ENCODE results near the gene TGFBI.

TGFBI gene

DNA sequence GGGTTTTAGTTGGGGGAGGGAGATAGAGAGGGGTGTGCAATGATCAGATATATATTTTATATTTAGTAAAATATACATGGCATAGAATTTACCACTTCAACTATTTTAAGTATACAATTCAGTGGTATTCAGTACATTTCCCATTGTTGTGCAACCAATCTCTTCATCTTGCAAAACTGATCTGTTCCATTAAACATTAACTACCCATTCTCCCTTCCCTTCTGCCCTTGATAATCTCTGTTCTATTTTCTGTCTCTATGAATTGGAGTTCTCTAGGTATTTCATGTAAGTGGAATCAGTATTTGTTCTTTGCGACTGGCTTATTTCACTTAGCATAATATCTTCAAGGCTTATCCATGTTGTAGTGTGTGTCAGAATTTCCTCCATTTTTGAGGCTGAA is 38.6 kb downstream of the TGFBI start:
- DNase-seq, result no peak
- POLR2A ChIA-PET, result no interaction called here

DNA sequence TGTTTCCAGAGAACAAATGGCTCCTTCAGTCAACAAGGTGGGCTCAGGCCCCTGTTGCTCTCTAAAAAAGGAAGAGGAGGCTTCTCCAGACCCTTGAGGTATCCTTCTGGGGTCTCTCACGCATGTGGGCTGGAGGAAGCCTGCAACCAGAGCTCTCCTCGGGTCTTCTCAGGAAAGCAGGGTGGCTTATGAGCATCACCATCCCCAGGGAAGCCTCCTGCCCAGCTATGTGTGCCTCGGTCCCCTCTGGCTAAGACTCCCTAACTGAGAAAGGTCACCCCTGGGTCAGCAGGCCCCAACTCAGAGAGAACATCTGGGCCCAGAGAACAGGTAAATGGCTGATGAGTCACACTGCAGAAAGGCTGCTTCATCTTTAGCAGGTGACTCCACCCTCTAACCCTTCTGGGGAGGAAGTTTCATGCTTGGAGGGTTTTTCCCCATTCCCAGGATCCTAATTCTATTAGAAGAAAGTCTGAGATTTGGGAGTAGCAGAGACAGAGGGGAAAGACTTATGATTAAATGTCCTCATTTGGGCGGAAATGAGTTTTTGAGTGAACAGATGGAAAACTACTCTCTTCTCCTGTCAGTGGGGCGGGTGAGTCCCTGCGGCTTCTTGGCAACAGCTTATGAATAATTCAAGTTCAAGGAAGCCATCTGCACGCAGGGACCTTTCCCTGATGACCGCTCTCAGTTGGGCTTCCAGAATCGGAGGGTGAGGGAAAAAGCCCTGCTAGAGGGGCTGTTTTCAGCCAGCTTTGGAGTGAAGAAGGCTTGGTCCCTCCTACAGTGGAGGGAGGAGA is 41.9 kb downstream of the TGFBI start:
- Histone ChIP-seq H3K4me1 (ENCODE audit: control extremely low read depth in 1 of 4, control insufficient read depth in 4 of 4, insufficient read depth in 4 of 4, low read length in 3 of 4) (no peaks in the 10 kb centered on the region), H3K27me3 (replicated peaks in 2 of 5; ENCODE audit: control insufficient read depth in 4 of 5, insufficient read depth in 5 of 5, low read length in 4 of 5) (peaks cover 0 to 14% (median 2%) of the 10 kb centered on the region in 5 experiments), H3K36me3 (ENCODE audit: control insufficient read depth in 4 of 4, insufficient read depth in 4 of 4, low read length in 3 of 4) (no peaks in the 10 kb centered on the region), H3K27ac (ENCODE audit: insufficient read depth in 1 of 2, low read depth in 1 of 2, low read length in 2 of 2, poor library complexity in 1 of 2, severe bottlenecking in 2 of 2) (no peak overlapping the region), H3K4me3 (ENCODE audit: control insufficient read depth in 1 of 7, extremely low read depth in 1 of 7, insufficient read depth in 4 of 7, low read depth in 2 of 7, low read length in 6 of 7) (no peak overlapping the region), H3K9me3 (ENCODE audit: control extremely low read depth in 1 of 5, control insufficient read depth in 4 of 5, insufficient read depth in 2 of 5, low read depth in 1 of 5, low read length in 4 of 5) (peaks cover 0 to 3% (median 0%) of the 10 kb centered on the region in 5 experiments)
- CTCF ChIA-PET, result interaction anchor here (1.0 to 1.5 kb wide), 2 partner anchors 7 to 58 kb away, joined by 3 to 4 read pairs; no protein-coding TSS in a partner anchor
- POLR2A ChIA-PET, result no interaction called here
- no peak for DNase-seq
- WGBS (ENCODE audit: insufficient coverage), result 100% methylated on average over 7 of the region's 9 CpGs

More for the DNA sequence above, 38.6 kb downstream of the TGFBI start:
- CTCF ChIA-PET, result interaction anchor here (1.0 kb wide), 1 partner anchor 125 kb away, joined by 3 read pairs; no protein-coding TSS in a partner anchor
- no peak overlapping the region for H3K4me3 ChIP-seq (ENCODE audit: control insufficient read depth in 1 of 7, extremely low read depth in 1 of 7, insufficient read depth in 4 of 7, low read depth in 2 of 7, low read length in 6 of 7)
- no peaks in the 10 kb centered on the region for H3K4me1 ChIP-seq (ENCODE audit: control extremely low read depth in 1 of 4, control insufficient read depth in 4 of 4, insufficient read depth in 4 of 4, low read length in 3 of 4)
- peaks cover 0 to 3% (median 0%) of the 10 kb centered on the region in 5 experiments for H3K9me3 ChIP-seq (ENCODE audit: control extremely low read depth in 1 of 5, control insufficient read depth in 4 of 5, insufficient read depth in 2 of 5, low read depth in 1 of 5, low read length in 4 of 5)
- H3K27ac ChIP-seq (ENCODE audit: insufficient read depth in 1 of 2, low read depth in 1 of 2, low read length in 2 of 2, poor library complexity in 1 of 2, severe bottlenecking in 2 of 2), result no peak overlapping the region
- peaks cover 0 to 10% (median 2%) of the 10 kb centered on the region in 5 experiments for H3K27me3 ChIP-seq (replicated peaks in 2 of 5; ENCODE audit: control insufficient read depth in 4 of 5, insufficient read depth in 5 of 5, low read length in 4 of 5)
- H3K36me3 ChIP-seq (ENCODE audit: control insufficient read depth in 4 of 4, insufficient read depth in 4 of 4, low read length in 3 of 4), result no peaks in the 10 kb centered on the region
- no CpG with 5 or more reads among the region's 1 CpG for WGBS (ENCODE audit: insufficient coverage)

DNA sequence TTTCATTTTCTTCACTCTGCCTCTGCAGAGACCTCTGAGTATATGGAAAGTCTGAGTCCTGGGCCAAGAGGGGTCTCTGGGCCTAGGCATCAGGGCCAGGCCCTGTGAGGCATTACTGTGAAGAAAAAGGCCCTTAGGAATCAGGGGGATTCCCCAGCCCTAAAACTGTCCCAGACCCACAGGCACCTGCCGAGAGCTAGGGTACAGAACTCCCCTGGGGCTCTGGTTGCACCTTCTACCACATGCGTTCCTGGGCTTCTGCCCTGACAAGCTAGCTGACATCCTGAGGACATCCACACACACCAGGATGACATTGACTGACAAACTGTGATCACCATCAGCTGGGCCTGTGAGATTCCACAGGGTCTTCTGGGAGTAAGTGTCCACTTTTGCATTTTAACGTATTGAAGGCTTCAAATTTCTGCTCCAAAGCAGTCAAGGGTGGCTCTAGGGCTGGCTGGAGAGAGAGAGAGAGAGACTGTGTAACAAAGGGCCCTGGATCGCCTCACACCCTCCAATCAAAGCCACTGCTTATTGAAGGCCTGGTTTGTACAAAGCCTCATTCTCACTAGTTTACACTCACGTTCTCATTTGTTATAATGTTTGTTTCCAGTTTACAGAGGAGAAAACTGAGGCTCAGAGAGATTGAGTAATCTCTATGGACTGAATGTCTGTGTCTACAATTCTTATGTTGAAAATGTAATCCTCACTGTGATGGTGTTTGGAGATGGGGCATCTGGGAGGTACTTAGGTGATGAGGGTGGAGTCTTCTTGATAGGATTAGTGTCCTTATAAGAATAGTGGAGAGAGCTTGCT is 45.1 kb downstream of the TGFBI start:
- POLR2A ChIA-PET, result no interaction called here
- CTCF ChIA-PET, result interaction anchor here (0.6 to 1.4 kb wide), 4 partner anchors 11 to 129 kb away, joined by 3 to 5 read pairs (median 4); no protein-coding TSS in a partner anchor

DNA sequence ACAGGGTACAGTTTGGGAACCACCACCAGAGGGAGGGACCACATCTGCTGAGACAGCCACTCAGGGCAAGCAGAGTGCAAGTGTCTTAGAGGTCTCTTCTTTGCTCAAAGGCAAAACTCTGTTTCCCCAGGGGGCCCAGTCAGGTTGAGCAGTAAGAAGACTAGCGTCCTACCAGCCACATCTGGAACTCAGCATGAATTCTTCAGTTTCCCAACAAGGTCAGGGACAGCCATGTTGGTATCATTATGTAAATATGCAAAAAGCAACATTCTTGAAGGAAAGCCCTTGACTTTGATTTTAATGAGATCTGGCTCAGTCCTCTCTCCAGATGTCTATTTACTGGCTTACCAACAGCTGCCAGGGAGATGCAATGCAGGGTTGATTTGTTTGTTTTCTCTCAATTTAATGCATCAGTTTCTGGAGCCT is 46.7 kb downstream of the TGFBI start:
- H3K9me3 ChIP-seq (ENCODE audit: control extremely low read depth in 1 of 5, control insufficient read depth in 4 of 5, insufficient read depth in 2 of 5, low read depth in 1 of 5, low read length in 4 of 5), result no peaks in the 10 kb centered on the region
- H3K4me3 ChIP-seq (ENCODE audit: control insufficient read depth in 1 of 7, extremely low read depth in 1 of 7, insufficient read depth in 4 of 7, low read depth in 2 of 7, low read length in 6 of 7), result no peak overlapping the region
- DNase-seq, result no peak
- H3K27ac ChIP-seq (ENCODE audit: insufficient read depth in 1 of 2, low read depth in 1 of 2, low read length in 2 of 2, poor library complexity in 1 of 2, severe bottlenecking in 2 of 2), result no peak overlapping the region
- ChIA-PET POLR2A (no interaction called here), CTCF (interaction anchor here (0.9 to 3.4 kb wide), 6 partner anchors 9 to 130 kb away, joined by 3 to 20 read pairs (median 4); no protein-coding TSS in a partner anchor)
- peaks cover 0 to 11% (median 4%) of the 10 kb centered on the region in 4 experiments for H3K4me1 ChIP-seq (ENCODE audit: control extremely low read depth in 1 of 4, control insufficient read depth in 4 of 4, insufficient read depth in 4 of 4, low read length in 3 of 4)
- WGBS (ENCODE audit: insufficient coverage), result 100% methylated on average over 1 of the region's 1 CpG
- peaks cover 4 to 43% (median 42%) of the 10 kb centered on the region in 5 experiments for H3K27me3 ChIP-seq (replicated peaks in 2 of 5; ENCODE audit: control insufficient read depth in 4 of 5, insufficient read depth in 5 of 5, low read length in 4 of 5)
- H3K36me3 ChIP-seq (ENCODE audit: control insufficient read depth in 4 of 4, insufficient read depth in 4 of 4, low read length in 3 of 4), result no peaks in the 10 kb centered on the region

More for the DNA sequence above, 45.1 kb downstream of the TGFBI start:
- H3K27me3 ChIP-seq (replicated peaks in 2 of 5; ENCODE audit: control insufficient read depth in 4 of 5, insufficient read depth in 5 of 5, low read length in 4 of 5), result peaks cover 0 to 33% (median 28%) of the 10 kb centered on the region in 5 experiments
- H3K9me3 ChIP-seq (ENCODE audit: control extremely low read depth in 1 of 5, control insufficient read depth in 4 of 5, insufficient read depth in 2 of 5, low read depth in 1 of 5, low read length in 4 of 5), result no peaks in the 10 kb centered on the region
- H3K36me3 ChIP-seq (ENCODE audit: control insufficient read depth in 4 of 4, insufficient read depth in 4 of 4, low read length in 3 of 4), result no peaks in the 10 kb centered on the region
- DNase-seq, result no peak
- H3K4me1 ChIP-seq (ENCODE audit: control extremely low read depth in 1 of 4, control insufficient read depth in 4 of 4, insufficient read depth in 4 of 4, low read length in 3 of 4), result no peaks in the 10 kb centered on the region
- H3K4me3 ChIP-seq (ENCODE audit: control insufficient read depth in 1 of 7, extremely low read depth in 1 of 7, insufficient read depth in 4 of 7, low read depth in 2 of 7, low read length in 6 of 7), result no peak overlapping the region
- WGBS (ENCODE audit: insufficient coverage), result 92% methylated on average over 3 of the region's 5 CpGs
- no peak overlapping the region for H3K27ac ChIP-seq (ENCODE audit: insufficient read depth in 1 of 2, low read depth in 1 of 2, low read length in 2 of 2, poor library complexity in 1 of 2, severe bottlenecking in 2 of 2)

DNA sequence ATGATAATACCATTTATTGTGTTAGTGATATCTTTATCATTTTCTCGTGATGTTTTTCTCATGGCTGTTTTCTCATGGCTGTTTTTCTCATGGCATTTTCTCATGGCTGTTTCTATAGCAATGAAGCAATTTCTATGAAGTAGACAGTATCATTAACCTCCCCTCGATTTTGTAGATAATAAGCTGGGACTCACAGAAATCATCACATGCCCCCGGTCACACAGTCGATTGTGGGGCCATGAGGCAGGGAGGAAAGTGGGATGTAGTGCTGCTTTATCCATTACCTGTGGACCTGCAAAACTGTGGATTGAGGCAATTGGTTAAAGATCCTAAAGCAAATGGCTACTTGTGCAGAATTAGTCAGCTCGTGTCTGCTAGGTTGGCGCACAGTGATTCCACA is 47.3 kb downstream of the TGFBI start:
- Histone ChIP-seq H3K9me3 (ENCODE audit: control extremely low read depth in 1 of 5, control insufficient read depth in 4 of 5, insufficient read depth in 2 of 5, low read depth in 1 of 5, low read length in 4 of 5) (no peaks in the 10 kb centered on the region), H3K4me1 (ENCODE audit: control extremely low read depth in 1 of 4, control insufficient read depth in 4 of 4, insufficient read depth in 4 of 4, low read length in 3 of 4) (peaks cover 0 to 16% (median 5%) of the 10 kb centered on the region in 4 experiments), H3K27me3 (replicated peaks in 2 of 5; ENCODE audit: control insufficient read depth in 4 of 5, insufficient read depth in 5 of 5, low read length in 4 of 5) (peaks cover 6 to 49% (median 42%) of the 10 kb centered on the region in 5 experiments), H3K27ac (ENCODE audit: insufficient read depth in 1 of 2, low read depth in 1 of 2, low read length in 2 of 2, poor library complexity in 1 of 2, severe bottlenecking in 2 of 2) (no peak overlapping the region), H3K36me3 (ENCODE audit: control insufficient read depth in 4 of 4, insufficient read depth in 4 of 4, low read length in 3 of 4) (no peaks in the 10 kb centered on the region), H3K4me3 (ENCODE audit: control insufficient read depth in 1 of 7, extremely low read depth in 1 of 7, insufficient read depth in 4 of 7, low read depth in 2 of 7, low read length in 6 of 7) (no peak overlapping the region)
- POLR2A ChIA-PET, result no interaction called here
- CTCF ChIA-PET, result interaction anchor here (1.1 to 3.4 kb wide), 3 partner anchors 8 to 99 kb away, joined by 4 to 20 read pairs (median 5); no protein-coding TSS in a partner anchor
- 77% methylated on average over 5 of the region's 6 CpGs for WGBS (ENCODE audit: insufficient coverage)
- no peak for DNase-seq

DNA sequence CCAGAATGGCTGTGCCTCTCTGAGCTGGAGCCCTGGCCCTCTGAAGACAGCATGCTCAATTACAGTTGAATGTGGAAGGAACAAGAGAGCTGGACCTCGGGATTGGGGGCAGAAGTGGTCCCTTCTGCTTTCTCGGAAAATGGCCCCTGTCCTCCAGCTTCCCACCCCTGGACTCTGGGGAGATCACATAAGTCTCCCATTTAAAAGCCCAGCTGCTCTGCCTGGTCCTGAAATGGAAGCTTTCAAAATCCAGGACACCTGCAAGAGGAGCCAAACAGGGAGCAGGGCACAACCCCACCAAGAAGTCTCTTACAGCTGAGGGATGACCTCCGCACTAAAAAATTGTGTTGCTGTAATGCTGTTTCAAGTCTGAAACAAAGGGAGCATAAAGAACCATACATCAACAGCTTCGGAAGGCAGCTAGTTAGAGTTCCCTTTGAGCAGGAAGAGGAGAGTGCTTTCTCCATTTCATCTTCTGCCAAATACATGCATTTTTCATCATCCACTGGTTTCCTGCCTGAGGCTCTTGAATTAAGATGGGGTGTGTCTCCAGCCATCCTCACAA is 48.2 kb downstream of the TGFBI start:
- ChIA-PET CTCF (interaction anchor here (1.1 to 3.4 kb wide), 4 partner anchors 15 to 186 kb away, joined by 4 to 20 read pairs (median 4); no protein-coding TSS in a partner anchor), POLR2A (interaction anchor here (0.5 kb wide), 1 partner anchor 22 kb away, joined by 3 read pairs; no protein-coding TSS in a partner anchor)
- H3K36me3 ChIP-seq (ENCODE audit: control insufficient read depth in 4 of 4, insufficient read depth in 4 of 4, low read length in 3 of 4), result no peaks in the 10 kb centered on the region
- no peaks in the 10 kb centered on the region for H3K9me3 ChIP-seq (ENCODE audit: control extremely low read depth in 1 of 5, control insufficient read depth in 4 of 5, insufficient read depth in 2 of 5, low read depth in 1 of 5, low read length in 4 of 5)
- H3K27me3 ChIP-seq (replicated peaks in 2 of 5; ENCODE audit: control insufficient read depth in 4 of 5, insufficient read depth in 5 of 5, low read length in 4 of 5), result peaks cover 8 to 55% (median 44%) of the 10 kb centered on the region in 5 experiments
- H3K27ac ChIP-seq (ENCODE audit: insufficient read depth in 1 of 2, low read depth in 1 of 2, low read length in 2 of 2, poor library complexity in 1 of 2, severe bottlenecking in 2 of 2), result no peak overlapping the region
- peaks cover 0 to 16% (median 5%) of the 10 kb centered on the region in 4 experiments for H3K4me1 ChIP-seq (ENCODE audit: control extremely low read depth in 1 of 4, control insufficient read depth in 4 of 4, insufficient read depth in 4 of 4, low read length in 3 of 4)
- WGBS (ENCODE audit: insufficient coverage), result 86% methylated on average over 4 of the region's 4 CpGs
- H3K4me3 ChIP-seq (ENCODE audit: control insufficient read depth in 1 of 7, extremely low read depth in 1 of 7, insufficient read depth in 4 of 7, low read depth in 2 of 7, low read length in 6 of 7), result no peak overlapping the region
- DNase-seq, result no peak

All from common myeloid progenitor, CD34-positive (primary cell).